Mucosa of gallbladder (tissue), 1 donor: Measurements from ENCODE around the gene EVA1B. TPM values are rescaled to one million over a fixed set of nuclear protein-coding genes. Genes with fewer than 3 reads are reported as not detected.

Experiments used
- DNase-seq: peaks from one replicate; pipeline ENCODE4 v3.0.0-alpha.2; 2020; ENCODE audit warnings: low spot score
- total RNA-seq: library from RNA; stranded (reverse); gene quantifications from one replicate; pipeline ENCODE4 v1.2.1, GENCODE V29; 2021
- donor health status: DM: no; HTN: no; CAD: no.

EVA1B gene, protein sequence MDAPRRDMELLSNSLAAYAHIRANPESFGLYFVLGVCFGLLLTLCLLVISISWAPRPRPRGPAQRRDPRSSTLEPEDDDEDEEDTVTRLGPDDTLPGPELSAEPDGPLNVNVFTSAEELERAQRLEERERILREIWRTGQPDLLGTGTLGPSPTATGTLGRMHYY
- total RNA-seq, result 30.3 TPM

GRCh38 chr1:36323636-36324352 lies at the start of gene EVA1B:
Gene EVA1B, minus strand, starts transcription at chr1:36323645. Its CDS starts 608 bp downstream, at chr1:36323037.
- DNase-seq, result peak; percentile 64

- no peak for DNase-seq
Observed at GRCh38 chr1:36372617-36373016, 49.2 kb upstream of the EVA1B start.

GRCh38 chr1:36369061-36369861 lies 45.8 kb upstream of the EVA1B start:
- peak; percentile 81 for DNase-seq

GRCh38 chr1:36367798-36368197 lies 44.4 kb upstream of the EVA1B start:
- no peak for DNase-seq

DNA sequence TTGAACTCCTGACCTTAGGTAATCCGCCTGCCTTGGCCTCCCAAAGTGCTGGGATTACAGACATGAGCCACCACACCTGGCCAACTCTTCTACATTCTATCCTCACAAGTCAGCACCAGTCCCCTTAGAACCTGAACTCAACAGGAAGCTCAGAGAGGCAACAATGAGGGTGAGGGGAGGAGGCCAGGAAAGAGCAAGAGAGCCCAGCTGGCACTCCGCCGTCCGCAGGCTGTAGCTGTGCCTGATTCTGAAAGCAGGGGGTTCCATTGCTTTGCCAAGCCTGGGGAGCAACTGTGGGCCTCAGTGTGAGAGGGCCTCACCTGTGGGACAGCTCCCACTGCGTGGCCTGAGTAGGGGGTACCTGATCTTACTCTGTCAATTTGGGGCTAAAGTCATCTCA lies 43.6 kb upstream of the EVA1B start:
- DNase-seq, result no peak

DNA sequence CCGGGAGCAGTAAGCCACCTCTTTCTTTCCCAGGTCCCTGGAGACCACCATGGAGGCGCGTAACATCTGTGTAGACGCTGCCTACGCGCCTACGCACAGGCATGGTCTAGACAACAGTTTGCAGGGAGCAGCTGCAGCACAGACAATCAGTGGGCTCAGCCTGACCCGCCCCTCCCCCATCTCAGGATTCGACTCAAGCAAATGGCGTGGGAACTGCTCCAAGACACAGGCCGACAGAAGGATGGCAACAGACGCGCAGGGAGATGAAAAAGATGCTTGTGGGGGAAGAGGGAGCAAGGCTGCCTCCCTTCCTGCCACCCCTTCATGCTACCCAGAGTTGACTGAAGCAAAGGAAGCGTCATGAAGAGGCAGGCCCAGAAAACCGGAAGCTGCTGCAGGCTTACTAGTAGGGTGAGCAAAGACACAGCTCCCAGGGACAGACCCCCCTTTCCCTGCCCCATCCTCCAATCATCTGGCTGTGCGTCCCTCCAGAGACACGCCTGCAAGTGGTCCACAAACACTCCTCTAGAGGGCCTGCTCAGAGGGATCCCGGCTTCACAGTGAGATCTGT lies 42.7 kb upstream of the EVA1B start:
- DNase-seq, result peak; percentile 30

DNA sequence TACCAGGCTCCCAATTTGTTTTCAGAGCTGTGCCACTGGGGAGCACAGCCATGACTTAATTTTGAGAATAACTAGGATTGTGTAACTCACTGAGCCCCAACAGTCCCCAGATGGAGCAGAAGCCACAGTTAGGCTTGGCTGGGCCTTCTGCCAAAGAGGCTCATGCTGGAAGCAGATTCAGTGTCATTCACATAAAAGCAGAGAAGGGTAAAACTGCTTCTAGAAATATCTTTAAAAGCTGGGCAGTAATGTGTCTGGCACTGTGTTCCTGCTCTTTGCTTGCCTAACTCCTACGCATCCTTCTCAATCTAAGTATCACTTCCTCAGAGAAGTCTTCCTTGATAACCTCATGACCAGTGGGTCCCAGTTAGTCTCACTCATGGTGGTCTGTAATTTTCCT lies 41.9 kb upstream of the EVA1B start:
- DNase-seq, result peak; percentile 52

DNA sequence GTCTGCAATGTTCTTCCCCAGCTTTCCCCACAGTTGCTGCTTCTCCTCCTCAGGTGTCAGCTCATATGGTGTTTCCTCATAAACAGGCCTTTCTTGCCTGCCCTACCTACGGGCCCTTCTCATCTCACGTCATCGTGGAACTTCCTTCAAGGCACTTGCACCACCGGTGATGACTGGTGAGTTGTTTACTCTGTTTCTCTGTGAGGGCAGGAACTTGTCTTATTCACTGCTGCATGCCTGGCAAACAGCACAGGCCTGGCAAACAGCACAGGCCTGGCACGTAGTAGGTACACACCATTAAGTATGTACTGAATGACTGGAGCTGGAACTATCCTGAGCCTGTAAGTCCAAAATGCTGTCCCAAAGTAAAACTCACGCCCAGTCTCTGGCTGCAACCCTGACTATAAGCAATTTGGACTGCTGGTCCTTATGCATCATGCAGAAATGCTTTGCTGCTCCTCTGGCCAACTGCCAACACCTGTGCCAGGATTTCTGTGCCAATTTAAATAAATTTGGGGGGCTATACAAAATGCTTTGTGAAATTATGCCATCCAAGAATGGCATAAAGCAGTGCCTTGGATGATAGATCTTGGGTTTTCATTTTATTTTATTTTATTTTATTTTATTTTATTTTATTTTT lies 36.6 kb upstream of the EVA1B start:
- peak; percentile 27 for DNase-seq

DNA sequence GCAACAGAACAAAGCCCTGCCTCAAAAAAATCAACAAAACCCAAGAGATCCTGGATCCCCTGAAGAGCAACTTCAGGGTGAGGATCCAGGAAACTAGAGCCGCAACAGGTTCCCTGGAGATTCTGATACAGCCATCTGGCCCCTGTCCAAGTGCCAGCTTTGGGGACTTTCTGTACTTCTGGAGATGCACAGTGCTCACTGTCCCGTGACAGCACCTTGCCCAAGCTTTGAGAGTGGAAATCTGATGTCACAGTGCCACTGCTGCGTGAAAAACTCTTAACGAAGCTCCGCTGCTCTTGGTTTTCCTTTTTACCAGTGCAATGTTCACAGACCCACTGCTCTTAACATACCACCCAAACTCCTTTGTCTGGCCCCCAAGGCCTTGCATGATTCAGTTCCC lies 35.9 kb upstream of the EVA1B start:
- DNase-seq, result no peak

DNA sequence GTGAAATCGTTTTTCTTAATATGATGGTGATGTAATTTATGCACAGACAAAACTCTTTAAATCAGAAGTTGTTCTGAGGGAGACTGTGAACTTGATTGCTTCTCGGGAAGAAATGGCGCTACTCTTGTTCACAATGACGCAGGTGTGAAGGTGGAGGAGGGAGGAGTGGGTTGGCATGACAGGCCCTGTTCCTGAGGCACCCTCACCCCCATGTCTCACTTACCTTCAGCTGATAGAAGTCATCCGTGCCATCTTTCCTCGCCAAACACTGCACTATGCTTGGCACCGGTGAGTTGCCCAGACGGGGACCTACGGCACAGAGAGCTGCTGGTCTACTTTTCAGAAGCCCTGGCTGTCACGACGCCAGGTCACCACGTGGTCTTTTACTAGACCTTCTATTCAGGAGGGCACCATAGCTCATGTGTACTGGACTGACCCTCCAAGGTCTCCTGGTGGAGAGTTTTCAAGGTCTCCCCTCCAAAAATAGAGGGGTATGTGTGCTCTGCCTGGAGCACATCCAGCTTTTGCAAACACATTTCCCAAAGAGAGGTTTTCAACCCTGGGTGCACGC lies 35.2 kb upstream of the EVA1B start:
- no peak for DNase-seq

GRCh38 chr1:36355811-36356210 lies 32.4 kb upstream of the EVA1B start:
- no peak for DNase-seq

GRCh38 chr1:36354486-36354885 lies 31.0 kb upstream of the EVA1B start:
- no peak for DNase-seq

- no peak for DNase-seq
Observed at GRCh38 chr1:36352910-36353878, 29.7 kb upstream of the EVA1B start.

DNA sequence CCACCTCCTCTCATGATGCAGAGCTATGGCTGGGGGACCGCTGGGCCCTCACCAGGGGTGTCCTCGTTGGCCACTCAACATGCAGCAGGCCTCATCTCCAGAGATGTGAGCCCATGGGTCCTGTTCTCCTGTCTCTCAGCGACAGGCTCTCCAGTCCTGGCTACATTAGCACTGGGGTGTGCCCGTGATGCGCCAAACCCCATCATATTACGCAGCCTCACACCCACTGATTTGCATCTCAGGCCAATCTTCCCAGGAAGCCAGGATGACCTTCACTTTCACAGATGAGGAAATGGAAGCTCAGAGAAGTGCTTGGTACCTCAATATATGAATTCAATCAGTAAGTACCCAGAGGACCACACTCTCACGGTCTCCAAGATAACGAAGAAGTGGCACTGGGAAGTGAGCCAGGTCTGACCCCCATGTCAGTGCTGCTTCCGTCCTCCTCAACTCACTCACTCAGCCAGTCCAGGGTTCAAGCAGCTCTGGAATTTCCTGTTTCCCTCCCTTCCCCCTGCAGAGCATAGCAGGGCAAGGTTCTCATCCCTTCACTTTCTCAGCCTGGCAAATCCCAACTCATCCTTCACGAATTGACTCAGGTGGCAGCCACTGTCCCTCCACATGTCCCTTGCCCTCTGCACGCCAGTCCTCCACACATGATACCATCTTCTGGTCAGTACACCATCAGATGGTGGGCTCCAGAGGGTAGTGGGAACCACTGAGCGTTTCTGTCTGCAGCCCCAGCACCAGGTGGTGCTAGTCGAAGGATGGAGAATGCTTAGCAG lies 28.9 kb upstream of the EVA1B start:
- DNase-seq, result peak; percentile 54

GRCh38 chr1:36351227-36351977 lies 28.0 kb upstream of the EVA1B start:
- no peak for DNase-seq

DNA sequence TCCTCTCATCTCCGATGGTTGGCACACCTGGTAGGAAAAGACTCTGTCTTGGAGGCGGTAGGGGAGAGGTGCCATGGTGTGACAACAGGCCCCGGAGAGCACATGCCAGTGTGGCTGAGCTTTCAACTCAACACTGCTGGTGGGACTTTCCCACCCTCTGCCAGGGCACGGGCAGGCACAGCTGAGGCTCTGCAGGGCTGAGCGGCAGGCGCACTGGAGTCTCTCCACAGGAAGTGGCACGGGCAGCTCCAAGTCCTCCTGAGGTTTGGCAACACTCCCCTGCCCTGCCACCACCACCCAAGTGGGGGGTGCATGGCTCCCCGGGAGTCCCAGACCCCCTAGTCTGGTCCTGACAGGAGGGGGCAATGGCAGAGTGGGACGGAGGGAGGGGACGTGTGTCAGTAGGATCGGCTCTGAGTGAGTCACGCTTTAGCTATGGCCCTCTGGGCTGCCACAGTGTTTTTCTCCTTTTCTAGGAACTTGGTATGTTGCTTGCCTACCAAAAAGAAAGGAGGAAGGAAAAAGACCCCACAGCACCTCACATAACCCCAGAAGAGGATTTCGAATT lies 27.3 kb upstream of the EVA1B start:
- DNase-seq, result peak; percentile 51

GRCh38 chr1:36349839-36350238 lies 26.4 kb upstream of the EVA1B start:
- peak; percentile 35 for DNase-seq

- no peak for DNase-seq
Observed at GRCh38 chr1:36349241-36349671, 25.8 kb upstream of the EVA1B start.
